Activated B cell treated with CpG ODN at 0.5 μM for 24 hours (primary cell): ENCODE results near the gene AQP5. TPM values are rescaled to one million over a fixed set of nuclear protein-coding genes. Genes with fewer than 3 reads are reported as not detected.

ENCODE experiments used
- ATAC-seq: fragments of 200-7000 bp; cut with Tn5 transposase; one replicate; pipeline ENCODE4 v1.10.0; 2021; ENCODE audit warnings: low read depth, mild to moderate bottlenecking, moderate library complexity
- CTCF ChIA-PET: fragments of 350-600 bp; sonication (Branson Sonifier 250); formaldehyde crosslinking; loops from one replicate; lab custom pipeline; 2021; ENCODE audit warnings: antibody characterized with exemption; lab: Charles Lee
- POLR2A ChIA-PET: fragments of 350-600 bp; sonication (Branson Sonifier 250); formaldehyde crosslinking; loops from one replicate; lab custom pipeline; 2021; ENCODE audit warnings: antibody characterized with exemption; lab: Charles Lee
- DNase-seq: peaks from one replicate; pipeline ENCODE4 v3.0.0; 2022
- H3K27ac Mint-ChIP-seq: one replicate; pipeline ENCODE4 v1.8.0; 2020; ENCODE audit warnings: mixed read lengths
- H3K27me3 Mint-ChIP-seq: one replicate; pipeline ENCODE4 v1.8.0; 2021; ENCODE audit warnings: mixed read lengths
- H3K36me3 Mint-ChIP-seq: one replicate; pipeline ENCODE4 v1.8.0; 2021; ENCODE audit warnings: low read depth, mixed read lengths
- H3K4me1 Mint-ChIP-seq: one replicate; pipeline ENCODE4 v1.8.0; 2021; ENCODE audit warnings: mixed read lengths
- H3K4me3 Mint-ChIP-seq: one replicate; pipeline ENCODE4 v1.8.0; 2020; ENCODE audit warnings: mild to moderate bottlenecking, mixed read lengths
- H3K9me3 Mint-ChIP-seq: one replicate; pipeline ENCODE4 v1.8.0; 2020; ENCODE audit warnings: mixed read lengths
- intact Hi-C: fragments of 100-400 bp; cut with micrococcal nuclease; formaldehyde crosslinking; loops from one replicate; pipeline ENCODE4 v1.15.1; 2024
- total RNA-seq: library from RNA; stranded (reverse); gene quantifications from 2 replicates; pipeline ENCODE4 v1.2.3, GENCODE V29; 2022
- TF ChIP-seq, protein P1 (sequence below): fragments of 200-600 bp; IDR thresholded peaks from one replicate; pipeline ENCODE4 v1.8.0; 2022; ENCODE audit warnings: antibody characterized with exemption, mild to moderate bottlenecking

AQP5 gene
- total RNA-seq, 1 donor from 2014 or later = not detected

DNA sequence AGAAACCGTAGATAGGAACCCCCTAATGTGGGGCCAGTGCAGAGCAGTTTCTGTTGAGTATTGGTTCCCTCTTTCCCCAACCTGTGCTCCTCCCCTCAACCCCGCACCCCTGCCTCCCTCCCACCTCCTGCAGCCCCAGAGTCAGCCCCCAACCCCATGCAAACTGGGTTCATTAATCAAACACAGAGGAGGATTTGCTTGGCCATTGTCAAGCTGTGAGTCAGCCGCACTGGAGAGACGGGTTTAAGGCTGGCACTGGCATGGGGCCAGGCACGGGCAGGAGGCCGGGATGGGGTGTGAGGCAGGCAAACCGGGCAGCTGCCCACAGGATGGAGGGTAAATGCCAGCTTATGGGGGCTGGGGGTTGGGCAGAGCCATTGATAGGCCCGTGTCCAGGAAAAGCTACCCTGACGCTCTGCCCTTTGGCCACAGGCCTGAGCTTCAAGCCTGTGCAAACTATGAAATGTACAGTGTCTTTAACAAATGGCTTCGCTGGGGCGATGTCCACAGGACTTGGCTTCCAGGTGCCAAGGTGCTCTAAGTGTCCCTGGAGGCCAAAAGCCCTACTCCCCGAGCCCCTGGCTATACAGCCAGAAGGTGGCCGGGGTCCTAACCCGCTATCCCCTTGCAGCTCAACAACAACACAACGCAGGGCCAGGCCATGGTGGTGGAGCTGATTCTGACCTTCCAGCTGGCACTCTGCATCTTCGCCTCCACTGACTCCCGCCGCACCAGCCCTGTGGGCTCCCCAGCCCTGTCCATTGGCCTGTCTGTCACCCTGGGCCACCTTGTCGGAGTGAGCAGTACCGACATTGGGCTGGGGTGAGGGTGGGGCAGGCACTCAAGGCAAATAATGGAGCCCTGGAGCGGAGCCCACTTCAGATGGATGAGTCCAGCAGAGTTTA lies 1.4 kb downstream of the AQP5 start:
- Mint-ChIP-seq H3K27ac (no peak overlapping the region), H3K9me3 (no peaks in the 10 kb centered on the region), H3K4me3 (no peak overlapping the region), H3K36me3 (no peaks in the 10 kb centered on the region), H3K4me1 (peaks cover 11% of the 10 kb centered on the region), H3K27me3 (peaks cover 55% of the 10 kb centered on the region)
- CTCF ChIA-PET = interaction anchor here (1.3 kb wide), 1 partner anchor 17 kb away, joined by 5 read pairs; no protein-coding TSS in a partner anchor
- TF ChIP-seq, protein P1, sequence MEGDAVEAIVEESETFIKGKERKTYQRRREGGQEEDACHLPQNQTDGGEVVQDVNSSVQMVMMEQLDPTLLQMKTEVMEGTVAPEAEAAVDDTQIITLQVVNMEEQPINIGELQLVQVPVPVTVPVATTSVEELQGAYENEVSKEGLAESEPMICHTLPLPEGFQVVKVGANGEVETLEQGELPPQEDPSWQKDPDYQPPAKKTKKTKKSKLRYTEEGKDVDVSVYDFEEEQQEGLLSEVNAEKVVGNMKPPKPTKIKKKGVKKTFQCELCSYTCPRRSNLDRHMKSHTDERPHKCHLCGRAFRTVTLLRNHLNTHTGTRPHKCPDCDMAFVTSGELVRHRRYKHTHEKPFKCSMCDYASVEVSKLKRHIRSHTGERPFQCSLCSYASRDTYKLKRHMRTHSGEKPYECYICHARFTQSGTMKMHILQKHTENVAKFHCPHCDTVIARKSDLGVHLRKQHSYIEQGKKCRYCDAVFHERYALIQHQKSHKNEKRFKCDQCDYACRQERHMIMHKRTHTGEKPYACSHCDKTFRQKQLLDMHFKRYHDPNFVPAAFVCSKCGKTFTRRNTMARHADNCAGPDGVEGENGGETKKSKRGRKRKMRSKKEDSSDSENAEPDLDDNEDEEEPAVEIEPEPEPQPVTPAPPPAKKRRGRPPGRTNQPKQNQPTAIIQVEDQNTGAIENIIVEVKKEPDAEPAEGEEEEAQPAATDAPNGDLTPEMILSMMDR = no peak
- DNase-seq = no peak
- POLR2A ChIA-PET = interaction anchor here (0.6 kb wide), 1 partner anchor 192 kb away, joined by 3 read pairs; no protein-coding TSS in a partner anchor
- intact Hi-C loops = no loop called here
- ATAC-seq = no peak

DNA sequence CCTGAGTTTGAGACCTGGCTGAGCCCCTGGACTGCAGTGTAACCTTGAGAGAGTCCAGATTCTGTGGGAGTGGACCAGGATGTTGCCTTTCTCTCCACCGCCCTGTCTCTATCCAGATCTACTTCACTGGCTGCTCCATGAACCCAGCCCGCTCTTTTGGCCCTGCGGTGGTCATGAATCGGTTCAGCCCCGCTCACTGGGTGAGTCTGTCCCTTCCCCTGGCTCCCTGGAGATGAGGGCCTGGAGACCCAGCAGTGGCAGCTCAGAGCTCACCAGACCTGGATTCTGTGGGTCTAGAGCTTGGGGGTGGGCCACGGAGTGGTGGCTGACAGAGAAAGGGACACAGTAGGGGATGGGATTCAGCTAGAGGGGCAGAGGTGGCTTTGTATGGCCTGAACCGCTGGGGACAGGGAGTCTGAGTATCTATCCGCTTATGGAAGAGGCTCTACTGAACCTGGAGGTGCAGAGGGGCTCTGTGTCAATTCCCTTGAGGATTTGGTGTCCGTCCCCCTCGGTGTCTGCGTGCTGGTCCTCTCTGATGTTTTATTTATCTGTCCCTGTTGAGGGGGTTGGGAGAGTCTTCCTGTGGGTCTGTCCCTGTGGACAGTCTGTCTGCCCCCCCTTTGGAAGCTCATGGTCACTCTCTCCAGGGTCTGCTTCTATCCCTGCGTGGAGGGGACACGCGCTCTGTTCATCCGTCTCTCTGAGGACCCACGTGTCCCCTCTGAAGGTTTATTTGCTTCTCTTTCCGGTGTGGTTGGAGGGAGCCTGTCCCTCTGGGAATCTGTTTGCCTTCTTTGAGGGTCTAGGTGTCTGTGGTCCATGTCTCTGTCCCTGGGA lies 2.5 kb downstream of the AQP5 start:
- POLR2A ChIA-PET = no interaction called here

DNA sequence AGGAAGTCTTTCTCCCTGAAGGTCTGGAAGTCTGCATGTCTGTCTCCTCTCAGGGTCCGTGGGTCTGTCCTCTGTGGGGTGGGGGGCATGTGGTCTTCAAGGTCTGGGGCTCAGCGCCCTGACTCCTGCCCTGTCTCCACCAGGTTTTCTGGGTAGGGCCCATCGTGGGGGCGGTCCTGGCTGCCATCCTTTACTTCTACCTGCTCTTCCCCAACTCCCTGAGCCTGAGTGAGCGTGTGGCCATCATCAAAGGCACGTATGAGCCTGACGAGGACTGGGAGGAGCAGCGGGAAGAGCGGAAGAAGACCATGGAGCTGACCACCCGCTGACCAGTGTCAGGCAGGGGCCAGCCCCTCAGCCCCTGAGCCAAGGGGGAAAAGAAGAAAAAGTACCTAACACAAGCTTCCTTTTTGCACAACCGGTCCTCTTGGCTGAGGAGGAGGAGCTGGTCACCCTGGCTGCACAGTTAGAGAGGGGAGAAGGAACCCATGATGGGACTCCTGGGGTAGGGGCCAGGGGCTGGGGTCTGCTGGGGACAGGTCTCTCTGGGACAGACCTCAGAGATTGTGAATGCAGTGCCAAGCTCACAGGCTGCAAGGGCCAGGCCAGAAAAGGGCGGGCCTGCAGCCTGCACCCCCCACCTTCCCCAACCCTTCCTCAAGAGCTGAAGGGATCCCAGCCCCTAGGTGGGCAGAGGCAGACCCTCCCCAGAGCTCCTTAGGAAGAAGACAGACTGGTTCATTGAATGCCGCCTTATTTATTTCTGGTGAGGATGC lies 3.4 kb downstream of the AQP5 start:
- no peak for ATAC-seq
- POLR2A ChIA-PET = no interaction called here
- peaks cover 11% of the 10 kb centered on the region for H3K4me1 Mint-ChIP-seq
- no peaks in the 10 kb centered on the region for H3K9me3 Mint-ChIP-seq
- TF ChIP-seq, protein P1 = no peak
- intact Hi-C loops = loop anchor here (5.0 kb wide), 2 partner anchors 98 to 212 kb away; no protein-coding TSS in a partner anchor
- CTCF ChIA-PET = interaction anchor here (0.7 to 3.4 kb wide), 4 partner anchors 32 to 211 kb away, joined by 3 to 45 read pairs (median 4); no protein-coding TSS in a partner anchor
- no peak for DNase-seq
- no peaks in the 10 kb centered on the region for H3K36me3 Mint-ChIP-seq
- H3K27me3 Mint-ChIP-seq = peaks cover 47% of the 10 kb centered on the region
- no peak overlapping the region for H3K4me3 Mint-ChIP-seq
- no peak overlapping the region for H3K27ac Mint-ChIP-seq

More for the DNA sequence above, 2.5 kb downstream of the AQP5 start:
- Mint-ChIP-seq H3K27me3 (peaks cover 52% of the 10 kb centered on the region), H3K9me3 (no peaks in the 10 kb centered on the region), H3K36me3 (no peaks in the 10 kb centered on the region), H3K27ac (no peak overlapping the region), H3K4me1 (peaks cover 11% of the 10 kb centered on the region), H3K4me3 (no peak overlapping the region)
- intact Hi-C loops = no loop called here
- TF ChIP-seq, protein P1 = no peak
- ATAC-seq (no peak), DNase-seq (no peak)
- CTCF ChIA-PET = interaction anchor here (0.6 to 3.4 kb wide), 5 partner anchors 18 to 725 kb away, joined by 3 to 45 read pairs (median 3); no protein-coding TSS in a partner anchor

DNA sequence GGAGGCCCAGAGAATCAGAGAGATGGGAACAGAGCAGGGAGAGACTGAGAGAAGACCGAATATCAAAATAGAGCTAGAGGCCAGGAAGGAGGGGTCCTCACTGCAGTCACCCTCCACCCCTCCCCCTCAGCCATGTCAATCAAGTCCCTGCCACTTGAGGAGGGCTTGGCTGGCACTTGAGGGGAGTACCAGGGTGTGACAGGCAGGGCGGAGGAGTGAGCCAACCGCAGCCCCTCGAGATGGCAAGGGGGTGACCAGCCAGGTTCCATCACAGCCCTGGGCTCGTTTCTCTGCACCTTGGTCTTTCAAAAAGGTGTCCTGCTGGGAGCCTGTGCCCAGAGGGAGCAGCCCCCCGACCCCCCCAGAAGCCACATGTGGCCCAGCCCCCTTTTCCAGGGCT lies 4.2 kb downstream of the AQP5 start:
- H3K36me3 Mint-ChIP-seq = no peaks in the 10 kb centered on the region
- CTCF ChIA-PET = interaction anchor here (2.0 to 3.4 kb wide), 5 partner anchors 17 to 102 kb away, joined by 5 to 73 read pairs (median 15); no protein-coding TSS in a partner anchor
- TF ChIP-seq, protein P1 = no peak
- ATAC-seq (no peak), DNase-seq (no peak)
- POLR2A ChIA-PET = no interaction called here
- H3K27me3 Mint-ChIP-seq = peaks cover 39% of the 10 kb centered on the region
- peaks cover 4% of the 10 kb centered on the region for H3K4me1 Mint-ChIP-seq
- H3K27ac Mint-ChIP-seq = no peak overlapping the region
- intact Hi-C loops = loop anchor here (5.0 kb wide), 2 partner anchors 99 to 211 kb away; no protein-coding TSS in a partner anchor
- H3K4me3 Mint-ChIP-seq = no peak overlapping the region
- H3K9me3 Mint-ChIP-seq = no peaks in the 10 kb centered on the region
